A673 (cell line): Measurements from ENCODE around the gene CAMK1D.

Experiments used
- CTCF ChIP-seq: fragments of 300-800, 200-600 bp; sonication (generic); conservative IDR thresholded peaks from 2 replicates; pipeline ENCODE4 v1.5.1; 2017; ENCODE audit warnings: low read depth, mild to moderate bottlenecking, antibody characterized with exemption, low read length, moderate library complexity, mixed read lengths
- EZH2 ChIP-seq: fragments of 200-600 bp; sonication (generic); IDR thresholded peaks from 2 replicates; pipeline ENCODE4 v1.6.1; 2017; ENCODE audit warnings: borderline replicate concordance, low read depth, mild to moderate bottlenecking, mixed read lengths, antibody characterized with exemption, low read length; ENCODE audit not compliant: poor library complexity, severe bottlenecking

- TF ChIP-seq CTCF: no peak
- no peak for TF ChIP-seq EZH2
These were observed 423.6 kb downstream of the CAMK1D start for GRCh38 chr10:12772797-12773587.
